HepG2 (cell line): Measurements from ENCODE around the gene PPP2R5C. TPM values are rescaled to one million over a fixed set of nuclear protein-coding genes. Genes with fewer than 3 reads are reported as not detected.
A peak's percentile ranks its signal among the peaks of the same experiment; 100 is the strongest.

Source experiments
- CBX1 ChIP-seq: IDR thresholded peaks from one replicate; pipeline ENCODE4 v1.6.1; 2016; ENCODE audit warnings: antibody characterized with exemption, low read depth
- DPF2 ChIP-seq: sonication (generic); formaldehyde crosslinking; IDR thresholded peaks from 2 replicates; pipeline ENCODE4 v1.4.0; 2020; ENCODE audit warnings: mild to moderate bottlenecking, low read depth, missing genetic modification reagents, borderline replicate concordance
- FIP1L1 ChIP-seq: fragments of 200-400 bp; formaldehyde crosslinking; IDR thresholded peaks from 2 replicates; pipeline ENCODE4 v1.6.1; 2018; ENCODE audit warnings: low read depth, mild to moderate bottlenecking, low read length, moderate library complexity, borderline replicate concordance; ENCODE audit not compliant: insufficient read depth
- KLF13 ChIP-seq: sonication (generic); formaldehyde crosslinking; IDR thresholded peaks from 2 replicates; pipeline ENCODE4 v1.4.0; 2020; ENCODE audit warnings: mild to moderate bottlenecking, missing genetic modification reagents
- RAD51 ChIP-seq: fragments of 450-650 bp; IDR thresholded peaks from 2 replicates; pipeline ENCODE4 v1.6.1; 2016; ENCODE audit warnings: borderline replicate concordance
- YEATS4 ChIP-seq: sonication (generic); formaldehyde crosslinking; IDR thresholded peaks from 2 replicates; pipeline ENCODE4 v1.4.0; 2020; ENCODE audit warnings: missing genetic modification reagents, borderline replicate concordance
- ZFP62 ChIP-seq: sonication (generic); formaldehyde crosslinking; IDR thresholded peaks from 2 replicates; pipeline ENCODE4 v1.4.0; 2020; ENCODE audit warnings: missing genetic modification reagents
- ZNF136 ChIP-seq: sonication (generic); formaldehyde crosslinking; IDR thresholded peaks from 2 replicates; pipeline ENCODE4 v1.8.1; 2022; ENCODE audit warnings: low read depth, mild to moderate bottlenecking, moderate library complexity, missing genetic modification reagents
- ZNF331 ChIP-seq: sonication (generic); formaldehyde crosslinking; IDR thresholded peaks from 2 replicates; pipeline ENCODE4 v1.4.0; 2020; ENCODE audit warnings: missing genetic modification reagents
- ZNF607 ChIP-seq: sonication (generic); formaldehyde crosslinking; IDR thresholded peaks from 2 replicates; pipeline ENCODE4 v1.5.1; 2020; ENCODE audit warnings: missing genetic modification reagents, mild to moderate bottlenecking, borderline replicate concordance
- ZNF720 ChIP-seq: sonication (generic); formaldehyde crosslinking; IDR thresholded peaks from 2 replicates; pipeline ENCODE4 v1.4.0; 2020; ENCODE audit warnings: missing genetic modification reagents
- ZNF839 ChIP-seq: sonication (generic); formaldehyde crosslinking; IDR thresholded peaks from 2 replicates; pipeline ENCODE4 v1.4.0; 2020; ENCODE audit warnings: missing genetic modification reagents, mild to moderate bottlenecking, borderline replicate concordance
- ZZZ3 ChIP-seq: sonication (generic); formaldehyde crosslinking; IDR thresholded peaks from 2 replicates; pipeline ENCODE4 v1.4.0; 2020; ENCODE audit warnings: missing genetic modification reagents, mild to moderate bottlenecking, borderline replicate concordance
- polyA plus RNA-seq, 8 experiments: library from polyadenylated mRNA; depleted of rRNA in 3 of 8; stranded (reverse) in 7 of 8; unstranded in 1 of 8; fragments of >200 nt; fragmentation: Illumina TruSeq in 4 of 8; extraction: Trizol in 4 of 8; gene quantifications; 2 replicates each; pipeline versions ENCODE4 v1.2.1 to v1.2.3, GENCODE V29; 2011 to 2016; ENCODE audit warnings: low read depth in 4 of 8, missing spikeins in 1 of 8, mixed read lengths in 1 of 8; ENCODE audit not compliant: insufficient read depth in 1 of 8
- total RNA-seq, 5 experiments: library from RNA; depleted of rRNA; stranded (reverse); fragments of >200 nt; fragmentation: Illumina TruSeq; extraction: Trizol; gene quantifications; 2 replicates each; pipeline ENCODE4 v1.2.3, GENCODE V29; 2016; ENCODE audit warnings: low read depth in 1 of 5
- TF ChIP-seq, protein P1 (sequence below): IDR thresholded peaks from 2 replicates; pipeline ENCODE4 v1.6.1; 2016
- TF ChIP-seq, protein P2 (sequence below): sonication (generic); formaldehyde crosslinking; IDR thresholded peaks from 2 replicates; pipeline ENCODE4 v1.4.0; 2020; ENCODE audit warnings: missing genetic modification reagents, borderline replicate concordance
- TF ChIP-seq, protein P3 (sequence below): sonication (generic); formaldehyde crosslinking; IDR thresholded peaks from 2 replicates; pipeline ENCODE4 v1.5.1; 2020; ENCODE audit warnings: mild to moderate bottlenecking, missing genetic modification reagents, moderate library complexity
- TF ChIP-seq, protein P4 (sequence below), 2 experiments: fragments of 450-650 bp in 1 of 2; sonication (generic) in 1 of 2; formaldehyde crosslinking; IDR thresholded peaks; 2 replicates each; pipeline versions ENCODE4 v1.5.0 to v1.8.0; 2020 to 2022; ENCODE audit warnings: mild to moderate bottlenecking in 1 of 2, missing genetic modification reagents in 1 of 2
- TF ChIP-seq, protein P5 (sequence below): sonication (generic); formaldehyde crosslinking; IDR thresholded peaks from 2 replicates; pipeline ENCODE4 v1.4.0; 2020; ENCODE audit warnings: missing genetic modification reagents

Gene PPP2R5C
- total and polyA plus RNA-seq, 2 of the 13 experiments (the other 11 are each of a cell fraction or from before 2014, with no cell fraction given): 74.3 to 78.5 TPM

DNA sequence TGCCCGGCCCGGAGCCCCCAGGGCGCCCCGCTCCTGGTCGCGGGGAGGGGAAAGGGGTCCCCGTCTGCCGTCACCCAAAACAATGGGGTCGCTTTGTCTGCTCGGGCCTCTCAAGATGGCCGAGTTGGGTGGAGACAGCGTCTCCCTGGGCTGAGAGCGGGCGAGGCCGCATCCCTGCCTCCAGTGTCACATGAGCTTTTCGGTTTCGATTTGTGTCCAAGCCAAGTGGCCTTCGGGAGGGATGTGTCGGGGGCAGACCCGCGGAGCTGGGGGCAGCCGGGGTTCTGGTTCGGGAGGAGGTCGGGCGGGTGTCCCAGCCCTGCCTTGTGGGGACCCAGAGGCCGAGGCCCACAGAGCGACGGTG, 203.7 kb downstream of the PPP2R5C start (continued):
- TF ChIP-seq RAD51 (no peak), ZZZ3 (CRISPR knock-in tag) (no peak), ZNF331 (CRISPR knock-in tag) (no peak), CBX1 (no peak), ZNF839 (no peak), ZNF607 (CRISPR knock-in tag) (no peak), ZFP62 (no peak), ZNF136 (CRISPR knock-in tag) (no peak), DPF2 (CRISPR knock-in tag) (no peak), ZNF720 (no peak), FIP1L1 (no peak), KLF13 (CRISPR knock-in tag) (no peak), YEATS4 (CRISPR knock-in tag) (peak; percentile 29)
- TF ChIP-seq, protein P1, sequence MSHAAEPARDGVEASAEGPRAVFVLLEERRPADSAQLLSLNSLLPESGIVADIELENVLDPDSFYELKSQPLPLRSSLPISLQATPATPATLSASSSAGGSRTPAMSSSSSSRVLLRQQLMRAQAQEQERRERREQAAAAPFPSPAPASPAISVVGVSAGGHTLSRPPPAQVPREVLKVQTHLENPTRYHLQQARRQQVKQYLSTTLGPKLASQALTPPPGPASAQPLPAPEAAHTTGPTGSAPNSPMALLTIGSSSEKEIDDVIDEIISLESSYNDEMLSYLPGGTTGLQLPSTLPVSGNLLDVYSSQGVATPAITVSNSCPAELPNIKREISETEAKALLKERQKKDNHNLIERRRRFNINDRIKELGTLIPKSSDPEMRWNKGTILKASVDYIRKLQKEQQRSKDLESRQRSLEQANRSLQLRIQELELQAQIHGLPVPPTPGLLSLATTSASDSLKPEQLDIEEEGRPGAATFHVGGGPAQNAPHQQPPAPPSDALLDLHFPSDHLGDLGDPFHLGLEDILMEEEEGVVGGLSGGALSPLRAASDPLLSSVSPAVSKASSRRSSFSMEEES (CRISPR knock-in tag): peak; percentile 32; the same call in 1 of the 2 replicates
- TF ChIP-seq, protein P2, sequence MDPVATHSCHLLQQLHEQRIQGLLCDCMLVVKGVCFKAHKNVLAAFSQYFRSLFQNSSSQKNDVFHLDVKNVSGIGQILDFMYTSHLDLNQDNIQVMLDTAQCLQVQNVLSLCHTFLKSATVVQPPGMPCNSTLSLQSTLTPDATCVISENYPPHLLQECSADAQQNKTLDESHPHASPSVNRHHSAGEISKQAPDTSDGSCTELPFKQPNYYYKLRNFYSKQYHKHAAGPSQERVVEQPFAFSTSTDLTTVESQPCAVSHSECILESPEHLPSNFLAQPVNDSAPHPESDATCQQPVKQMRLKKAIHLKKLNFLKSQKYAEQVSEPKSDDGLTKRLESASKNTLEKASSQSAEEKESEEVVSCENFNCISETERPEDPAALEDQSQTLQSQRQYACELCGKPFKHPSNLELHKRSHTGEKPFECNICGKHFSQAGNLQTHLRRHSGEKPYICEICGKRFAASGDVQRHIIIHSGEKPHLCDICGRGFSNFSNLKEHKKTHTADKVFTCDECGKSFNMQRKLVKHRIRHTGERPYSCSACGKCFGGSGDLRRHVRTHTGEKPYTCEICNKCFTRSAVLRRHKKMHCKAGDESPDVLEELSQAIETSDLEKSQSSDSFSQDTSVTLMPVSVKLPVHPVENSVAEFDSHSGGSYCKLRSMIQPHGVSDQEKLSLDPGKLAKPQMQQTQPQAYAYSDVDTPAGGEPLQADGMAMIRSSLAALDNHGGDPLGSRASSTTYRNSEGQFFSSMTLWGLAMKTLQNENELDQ (CRISPR knock-in tag): no peak
- TF ChIP-seq, protein P3, sequence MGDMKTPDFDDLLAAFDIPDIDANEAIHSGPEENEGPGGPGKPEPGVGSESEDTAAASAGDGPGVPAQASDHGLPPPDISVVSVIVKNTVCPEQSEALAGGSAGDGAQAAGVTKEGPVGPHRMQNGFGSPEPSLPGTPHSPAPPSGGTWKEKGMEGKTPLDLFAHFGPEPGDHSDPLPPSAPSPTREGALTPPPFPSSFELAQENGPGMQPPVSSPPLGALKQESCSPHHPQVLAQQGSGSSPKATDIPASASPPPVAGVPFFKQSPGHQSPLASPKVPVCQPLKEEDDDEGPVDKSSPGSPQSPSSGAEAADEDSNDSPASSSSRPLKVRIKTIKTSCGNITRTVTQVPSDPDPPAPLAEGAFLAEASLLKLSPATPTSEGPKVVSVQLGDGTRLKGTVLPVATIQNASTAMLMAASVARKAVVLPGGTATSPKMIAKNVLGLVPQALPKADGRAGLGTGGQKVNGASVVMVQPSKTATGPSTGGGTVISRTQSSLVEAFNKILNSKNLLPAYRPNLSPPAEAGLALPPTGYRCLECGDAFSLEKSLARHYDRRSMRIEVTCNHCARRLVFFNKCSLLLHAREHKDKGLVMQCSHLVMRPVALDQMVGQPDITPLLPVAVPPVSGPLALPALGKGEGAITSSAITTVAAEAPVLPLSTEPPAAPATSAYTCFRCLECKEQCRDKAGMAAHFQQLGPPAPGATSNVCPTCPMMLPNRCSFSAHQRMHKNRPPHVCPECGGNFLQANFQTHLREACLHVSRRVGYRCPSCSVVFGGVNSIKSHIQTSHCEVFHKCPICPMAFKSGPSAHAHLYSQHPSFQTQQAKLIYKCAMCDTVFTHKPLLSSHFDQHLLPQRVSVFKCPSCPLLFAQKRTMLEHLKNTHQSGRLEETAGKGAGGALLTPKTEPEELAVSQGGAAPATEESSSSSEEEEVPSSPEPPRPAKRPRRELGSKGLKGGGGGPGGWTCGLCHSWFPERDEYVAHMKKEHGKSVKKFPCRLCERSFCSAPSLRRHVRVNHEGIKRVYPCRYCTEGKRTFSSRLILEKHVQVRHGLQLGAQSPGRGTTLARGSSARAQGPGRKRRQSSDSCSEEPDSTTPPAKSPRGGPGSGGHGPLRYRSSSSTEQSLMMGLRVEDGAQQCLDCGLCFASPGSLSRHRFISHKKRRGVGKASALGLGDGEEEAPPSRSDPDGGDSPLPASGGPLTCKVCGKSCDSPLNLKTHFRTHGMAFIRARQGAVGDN (CRISPR knock-in tag): peak; percentile 43
- TF ChIP-seq, protein P4, sequence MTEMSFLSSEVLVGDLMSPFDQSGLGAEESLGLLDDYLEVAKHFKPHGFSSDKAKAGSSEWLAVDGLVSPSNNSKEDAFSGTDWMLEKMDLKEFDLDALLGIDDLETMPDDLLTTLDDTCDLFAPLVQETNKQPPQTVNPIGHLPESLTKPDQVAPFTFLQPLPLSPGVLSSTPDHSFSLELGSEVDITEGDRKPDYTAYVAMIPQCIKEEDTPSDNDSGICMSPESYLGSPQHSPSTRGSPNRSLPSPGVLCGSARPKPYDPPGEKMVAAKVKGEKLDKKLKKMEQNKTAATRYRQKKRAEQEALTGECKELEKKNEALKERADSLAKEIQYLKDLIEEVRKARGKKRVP (CRISPR knock-in tag; IDR thresholded peaks at IDR 0.05): no peak
- TF ChIP-seq, protein P5, sequence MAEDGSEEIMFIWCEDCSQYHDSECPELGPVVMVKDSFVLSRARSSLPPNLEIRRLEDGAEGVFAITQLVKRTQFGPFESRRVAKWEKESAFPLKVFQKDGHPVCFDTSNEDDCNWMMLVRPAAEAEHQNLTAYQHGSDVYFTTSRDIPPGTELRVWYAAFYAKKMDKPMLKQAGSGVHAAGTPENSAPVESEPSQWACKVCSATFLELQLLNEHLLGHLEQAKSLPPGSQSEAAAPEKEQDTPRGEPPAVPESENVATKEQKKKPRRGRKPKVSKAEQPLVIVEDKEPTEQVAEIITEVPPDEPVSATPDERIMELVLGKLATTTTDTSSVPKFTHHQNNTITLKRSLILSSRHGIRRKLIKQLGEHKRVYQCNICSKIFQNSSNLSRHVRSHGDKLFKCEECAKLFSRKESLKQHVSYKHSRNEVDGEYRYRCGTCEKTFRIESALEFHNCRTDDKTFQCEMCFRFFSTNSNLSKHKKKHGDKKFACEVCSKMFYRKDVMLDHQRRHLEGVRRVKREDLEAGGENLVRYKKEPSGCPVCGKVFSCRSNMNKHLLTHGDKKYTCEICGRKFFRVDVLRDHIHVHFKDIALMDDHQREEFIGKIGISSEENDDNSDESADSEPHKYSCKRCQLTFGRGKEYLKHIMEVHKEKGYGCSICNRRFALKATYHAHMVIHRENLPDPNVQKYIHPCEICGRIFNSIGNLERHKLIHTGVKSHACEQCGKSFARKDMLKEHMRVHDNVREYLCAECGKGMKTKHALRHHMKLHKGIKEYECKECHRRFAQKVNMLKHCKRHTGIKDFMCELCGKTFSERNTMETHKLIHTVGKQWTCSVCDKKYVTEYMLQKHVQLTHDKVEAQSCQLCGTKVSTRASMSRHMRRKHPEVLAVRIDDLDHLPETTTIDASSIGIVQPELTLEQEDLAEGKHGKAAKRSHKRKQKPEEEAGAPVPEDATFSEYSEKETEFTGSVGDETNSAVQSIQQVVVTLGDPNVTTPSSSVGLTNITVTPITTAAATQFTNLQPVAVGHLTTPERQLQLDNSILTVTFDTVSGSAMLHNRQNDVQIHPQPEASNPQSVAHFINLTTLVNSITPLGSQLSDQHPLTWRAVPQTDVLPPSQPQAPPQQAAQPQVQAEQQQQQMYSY: no peak
